A549 (cell line): ENCODE measurements around the gene KIF12.

Experiments used
- EP300 ChIP-seq, 2 experiments: fragments of >200 bp; sonication (Bioruptor Twin); formaldehyde crosslinking; IDR thresholded peaks; 2 replicates in 1 of 2; 3 replicates in 1 of 2; pipeline ENCODE4 v1.6.1; 2016 to 2017
- HES2 ChIP-seq: fragments of >200 bp; sonication (Bioruptor Twin); formaldehyde crosslinking; IDR thresholded peaks from 2 replicates; pipeline ENCODE4 v1.6.1; 2016
- HEYL ChIP-seq: fragments of 250-450 bp; sonication (Bioruptor Pico); IDR thresholded peaks from 2 replicates; pipeline ENCODE4 v1.8.0; 2021; ENCODE audit warnings: mild to moderate bottlenecking, moderate library complexity
- JUN ChIP-seq, 2 experiments: fragments of >200 bp; sonication (Bioruptor Twin); formaldehyde crosslinking; IDR thresholded peaks; 2 replicates in 1 of 2; 3 replicates in 1 of 2; pipeline ENCODE4 v1.6.1; 2016 to 2017
- MAFK ChIP-seq: fragments of 450-650 bp; IDR thresholded peaks from 2 replicates; pipeline ENCODE4 v1.6.1; 2014; ENCODE audit not compliant: partially characterized antibody
- POLR2A ChIP-seq: IDR thresholded peaks from 2 replicates; pipeline ENCODE4 v1.6.1; 2012; ENCODE audit warnings: mild to moderate bottlenecking, low read length
- RCOR1 ChIP-seq: fragments of 150-350 bp; IDR thresholded peaks from 2 replicates; pipeline ENCODE4 v1.6.1; 2014; ENCODE audit warnings: antibody characterized with exemption, low read length, low read depth
- REST ChIP-seq: fragments of 200-600 bp; sonication (generic); IDR thresholded peaks from 2 replicates; pipeline ENCODE4 v1.6.1; 2016; ENCODE audit warnings: antibody characterized with exemption, mild to moderate bottlenecking, moderate library complexity
- RFX5 ChIP-seq: fragments of 450-650 bp; IDR thresholded peaks from 2 replicates; pipeline ENCODE4 v1.7.1; 2014; ENCODE audit warnings: antibody characterized with exemption, mild to moderate bottlenecking, moderate library complexity
- RNF2 ChIP-seq: fragments of 200-600 bp; sonication (generic); IDR thresholded peaks from 2 replicates; pipeline ENCODE4 v1.6.1; 2016; ENCODE audit warnings: low read depth, mild to moderate bottlenecking, antibody characterized with exemption, moderate library complexity, borderline replicate concordance
- TF ChIP-seq, protein P1 (sequence below): fragments of >200 bp; sonication (Bioruptor Twin); formaldehyde crosslinking; IDR thresholded peaks from 3 replicates; pipeline ENCODE4 v1.5.1; 2016

DNA sequence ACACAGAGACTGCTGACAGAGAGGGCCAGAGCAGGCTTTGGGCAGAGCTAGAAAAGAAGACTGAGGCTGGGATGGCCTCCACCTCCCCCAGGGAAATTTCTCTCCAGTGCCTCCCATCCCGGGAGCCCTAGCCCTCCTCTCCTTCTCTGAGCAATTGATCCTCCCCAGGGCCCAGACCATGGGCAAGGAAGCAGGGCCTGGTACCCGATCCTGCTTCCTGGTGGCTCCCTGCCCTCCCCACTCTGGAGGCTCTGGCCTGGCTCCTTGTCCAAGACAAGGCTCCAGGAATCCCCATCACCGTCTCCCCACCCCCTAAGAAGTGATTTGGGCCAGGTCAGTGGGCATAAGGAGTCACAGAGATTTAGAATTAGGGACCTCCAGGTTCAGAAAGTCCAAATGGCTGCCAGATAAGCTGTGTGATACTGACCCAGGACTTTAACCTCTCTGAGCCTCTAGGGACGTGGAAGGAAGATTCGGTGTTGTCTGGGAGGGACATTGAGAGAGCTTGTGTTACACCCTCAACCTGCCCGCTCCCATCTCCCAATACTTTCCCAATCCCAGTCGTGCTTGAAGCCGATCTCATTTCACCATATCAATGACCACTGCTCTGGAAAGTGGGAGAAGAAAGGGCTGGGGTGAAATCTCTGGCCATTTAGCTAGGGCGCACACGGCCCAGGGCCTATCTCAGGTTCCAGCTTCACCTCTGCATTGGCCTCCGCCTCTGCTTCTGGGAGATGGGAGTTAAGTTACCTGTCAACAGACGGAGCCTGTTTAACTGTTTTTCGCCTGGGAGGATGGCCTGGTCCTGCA, 25.8 kb upstream of the KIF12 start:
- no peak for TF ChIP-seq RNF2
- no peak for TF ChIP-seq EP300 (IDR thresholded peaks at IDR 0.05)
- TF ChIP-seq RCOR1: no peak
- TF ChIP-seq JUN (IDR thresholded peaks at IDR 0.05): no peak
- TF ChIP-seq, protein P1, sequence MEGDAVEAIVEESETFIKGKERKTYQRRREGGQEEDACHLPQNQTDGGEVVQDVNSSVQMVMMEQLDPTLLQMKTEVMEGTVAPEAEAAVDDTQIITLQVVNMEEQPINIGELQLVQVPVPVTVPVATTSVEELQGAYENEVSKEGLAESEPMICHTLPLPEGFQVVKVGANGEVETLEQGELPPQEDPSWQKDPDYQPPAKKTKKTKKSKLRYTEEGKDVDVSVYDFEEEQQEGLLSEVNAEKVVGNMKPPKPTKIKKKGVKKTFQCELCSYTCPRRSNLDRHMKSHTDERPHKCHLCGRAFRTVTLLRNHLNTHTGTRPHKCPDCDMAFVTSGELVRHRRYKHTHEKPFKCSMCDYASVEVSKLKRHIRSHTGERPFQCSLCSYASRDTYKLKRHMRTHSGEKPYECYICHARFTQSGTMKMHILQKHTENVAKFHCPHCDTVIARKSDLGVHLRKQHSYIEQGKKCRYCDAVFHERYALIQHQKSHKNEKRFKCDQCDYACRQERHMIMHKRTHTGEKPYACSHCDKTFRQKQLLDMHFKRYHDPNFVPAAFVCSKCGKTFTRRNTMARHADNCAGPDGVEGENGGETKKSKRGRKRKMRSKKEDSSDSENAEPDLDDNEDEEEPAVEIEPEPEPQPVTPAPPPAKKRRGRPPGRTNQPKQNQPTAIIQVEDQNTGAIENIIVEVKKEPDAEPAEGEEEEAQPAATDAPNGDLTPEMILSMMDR: no peak
- TF ChIP-seq MAFK: no peak
- no peak for TF ChIP-seq HEYL (CRISPR knock-in tag)
- TF ChIP-seq REST: no peak
- no peak for TF ChIP-seq HES2
- TF ChIP-seq RFX5: no peak
- TF ChIP-seq POLR2A: no peak
